COLO668 (cell line): ENCODE data around the gene DDAH1.

ENCODE experiments used
- DNase-seq: peaks from one replicate; lab custom pipeline; 2025; ENCODE audit not compliant: unreplicated experiment; lab: John Stamatoyannopoulos, UW

Gene DDAH1

GRCh38 chr1:85276978-85277639 lies 187.8 kb downstream of the DDAH1 start:
- DNase-seq, result no peak

- DNase-seq, result peak; percentile 100
These were observed 188.6 kb downstream of the DDAH1 start, which contains the start of gene BCL10 for GRCh38 chr1:85276215-85276977. Gene BCL10, minus strand, starts transcription at chr1:85276632. Its CDS starts 280 bp downstream, at chr1:85276352.

GRCh38 chr1:85275701-85276214 lies 189.2 kb downstream of the DDAH1 start:
- DNase-seq, result peak; percentile 54

- peak; percentile 52 for DNase-seq
These were observed 189.9 kb downstream of the DDAH1 start for GRCh38 chr1:85274969-85275453.

- no peak for DNase-seq
These were observed 191.6 kb downstream of the DDAH1 start for GRCh38 chr1:85273397-85273796.

- no peak for DNase-seq
These were observed 196.0 kb downstream of the DDAH1 start for GRCh38 chr1:85268801-85269585.
